ENCODE measurements around the gene RBM20.
"Not testable (repeated sequence)": the region's sequence is repeated elsewhere in the genome, so short reads cannot be mapped to it uniquely, and the experiment has no call there.

Gene RBM20

GRCh38 chr10:110762109-110762848 lies 118.1 kb downstream of the RBM20 start:
- no peak for TF ChIP-seq CTCF (IDR thresholded peaks at IDR 0.05; ENCODE audit: insufficient read depth, low read length, missing control alignments)
- ChIA-PET CTCF (interaction anchor here (0.6 to 1.1 kb wide), 3 partner anchors 16 to 124 kb away, joined by 3 read pairs; no protein-coding TSS in a partner anchor), POLR2A (no interaction called here)
- no peak overlapping the region for H3K4me3 ChIP-seq (ENCODE audit: low read depth, low read length)
- DNase-seq (ENCODE audit: low read depth, low spot score) = no peak

- POLR2A ChIA-PET = no interaction called here
- DNase-seq (ENCODE audit: low read depth, low spot score) = no peak
- no peak overlapping the region for H3K4me3 ChIP-seq (ENCODE audit: low read depth, low read length)
- CTCF ChIA-PET = interaction anchor here (0.7 to 1.1 kb wide), 2 partner anchors 16 to 124 kb away, joined by 3 read pairs; no protein-coding TSS in a partner anchor
- TF ChIP-seq CTCF (IDR thresholded peaks at IDR 0.05; ENCODE audit: insufficient read depth, low read length, missing control alignments) = no peak
Observed at GRCh38 chr10:110762849-110763211, 118.7 kb downstream of the RBM20 start.

DNA sequence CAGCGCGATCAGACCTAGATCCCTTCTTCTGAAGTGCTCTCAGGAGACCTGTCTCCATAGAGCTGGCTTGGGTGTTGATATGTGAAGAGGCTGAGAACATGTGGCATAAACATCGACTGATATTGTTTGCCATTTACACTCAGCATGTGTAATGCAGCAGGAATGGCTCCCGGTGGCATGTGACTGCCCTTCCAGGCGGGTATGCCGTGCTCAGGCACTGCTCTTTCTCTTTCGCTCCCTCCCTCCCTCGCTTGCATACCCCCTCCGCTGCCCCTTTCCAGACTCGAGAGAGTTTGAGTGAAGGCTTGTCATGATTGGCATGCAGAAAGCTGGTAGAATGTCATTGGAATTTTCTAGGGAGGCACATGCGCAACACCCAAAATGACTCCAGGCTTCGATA lies 120.2 kb downstream of the RBM20 start:
- no peak for DNase-seq (ENCODE audit: low read depth, low spot score)
- ChIA-PET CTCF (interaction anchor here (0.7 kb wide), 1 partner anchor 154 kb away, joined by 3 read pairs; no protein-coding TSS in a partner anchor), POLR2A (no interaction called here)
- no peak for TF ChIP-seq CTCF (IDR thresholded peaks at IDR 0.05; ENCODE audit: insufficient read depth, low read length, missing control alignments)
- no peak overlapping the region for H3K4me3 ChIP-seq (ENCODE audit: low read depth, low read length)

DNA sequence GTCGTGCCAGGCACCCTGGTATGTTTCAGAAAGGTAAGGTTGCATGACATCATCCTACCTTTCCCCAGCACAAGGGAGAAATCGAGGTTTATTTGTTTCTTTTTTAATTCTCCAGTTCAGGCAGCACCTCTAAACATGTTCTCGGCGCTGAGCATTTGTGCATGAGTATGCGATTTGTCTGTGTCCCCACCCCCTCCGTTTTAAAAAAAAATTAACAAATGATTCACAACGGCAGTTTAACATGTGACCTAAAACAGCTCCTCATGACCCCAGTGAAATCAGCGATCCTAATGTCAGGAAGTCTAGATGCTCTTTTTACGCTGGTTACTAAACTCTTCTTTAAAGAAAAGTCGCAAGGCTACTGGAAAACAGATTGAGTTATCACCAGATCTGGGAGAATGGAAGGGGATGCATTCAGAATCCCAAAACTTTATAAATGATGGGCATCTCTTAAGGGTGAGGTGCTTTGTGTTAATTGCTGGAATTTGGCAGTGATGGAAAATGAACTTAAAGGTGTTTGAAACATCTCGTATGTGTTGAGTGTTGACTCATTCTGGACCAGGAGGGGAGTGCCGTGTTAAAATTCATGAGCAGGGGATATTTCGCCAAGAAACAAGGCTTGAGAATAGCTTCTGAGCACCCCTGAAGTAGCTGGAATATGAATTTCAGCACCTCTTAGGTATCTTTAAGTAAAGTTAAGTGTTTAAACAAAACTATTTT lies 120.8 kb downstream of the RBM20 start:
- no peak for TF ChIP-seq CTCF (IDR thresholded peaks at IDR 0.05; ENCODE audit: insufficient read depth, low read length, missing control alignments)
- POLR2A ChIA-PET = no interaction called here
- no peak overlapping the region for H3K4me3 ChIP-seq (ENCODE audit: low read depth, low read length)
- CTCF ChIA-PET = interaction anchor here (0.7 kb wide), 1 partner anchor 154 kb away, joined by 3 read pairs; no protein-coding TSS in a partner anchor
- no peak for DNase-seq (ENCODE audit: low read depth, low spot score)

DNA sequence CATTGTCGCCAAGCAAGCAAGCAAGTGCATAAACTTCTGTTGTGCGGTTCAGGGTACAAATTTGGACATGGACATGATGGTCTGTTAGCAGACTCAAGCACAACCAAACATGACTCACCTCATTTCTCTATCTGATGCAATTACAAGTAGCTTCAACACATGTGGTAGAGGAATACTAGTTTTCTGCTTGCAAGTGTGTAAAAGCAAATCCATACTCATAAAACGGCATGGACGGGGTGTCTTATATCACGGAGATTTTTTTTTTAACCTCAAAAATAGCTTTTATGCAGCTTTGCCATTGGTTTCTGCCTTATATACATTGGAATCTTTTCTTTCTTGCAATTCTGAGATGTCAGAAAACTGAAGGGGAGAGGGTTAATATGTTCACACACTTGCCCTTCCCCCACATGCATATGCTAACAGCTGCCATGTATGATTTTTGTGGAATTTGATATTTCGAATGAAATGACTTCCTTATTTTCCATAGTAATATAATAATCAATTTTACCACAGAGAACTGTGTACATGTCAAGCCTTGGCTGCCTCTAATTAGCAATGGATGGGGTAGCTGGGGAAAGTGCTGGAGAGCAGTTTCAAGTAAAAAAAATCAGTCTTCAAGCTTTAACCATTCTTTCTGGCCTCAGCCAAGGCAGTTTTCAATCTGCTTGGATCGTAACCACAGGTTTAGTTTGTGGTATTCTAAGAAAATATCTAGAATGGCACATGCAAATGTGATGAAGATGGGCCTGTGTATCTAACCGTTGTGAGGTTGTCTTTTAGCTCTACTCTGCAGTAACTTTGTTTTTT lies 121.6 kb downstream of the RBM20 start:
- no peak for DNase-seq (ENCODE audit: low read depth, low spot score)

GRCh38 chr10:110767601-110768000 lies 123.5 kb downstream of the RBM20 start:
- CTCF ChIA-PET; H3K4me3 ChIP-seq (ENCODE audit: low read depth, low read length); DNase-seq (ENCODE audit: low read depth, low spot score); POLR2A ChIA-PET: not testable (repeated sequence)

More for the DNA sequence above, 121.6 kb downstream of the RBM20 start:
- no peak overlapping the region for H3K4me3 ChIP-seq (ENCODE audit: low read depth, low read length)
- CTCF ChIA-PET = no interaction called here
- no peak for TF ChIP-seq CTCF (IDR thresholded peaks at IDR 0.05; ENCODE audit: insufficient read depth, low read length, missing control alignments)
- POLR2A ChIA-PET = no interaction called here

Measured in AG04449 (cell line).